T-helper 2 cell (primary cell): Measurements from ENCODE around the gene HPN.
"Not testable (repeated sequence)": the region's sequence is repeated elsewhere in the genome, so short reads cannot be mapped to it uniquely, and the experiment has no call there.

ENCODE experiments used
- DNase-seq, 5 experiments: peaks; one replicate each; pipeline versions ENCODE4 v3.0.0 to v3.0.0-alpha.2; 2012 to 2022

HPN gene

GRCh38 chr19:35086455-35086854, 44.9 kb downstream of the HPN start:
- no peak for DNase-seq

GRCh38 chr19:35087393-35087792, 45.9 kb downstream of the HPN start:
- DNase-seq = no peak

GRCh38 chr19:35088131-35088913, 46.8 kb downstream of the HPN start:
- DNase-seq = no peak

GRCh38 chr19:35089554-35089953, 48.0 kb downstream of the HPN start:
- no peak for DNase-seq

GRCh38 chr19:35090160-35090505, 48.6 kb downstream of the HPN start:
- no peak for DNase-seq

- peak in 3 of 5 experiments; percentile 12 to 39 (median 15) for DNase-seq
Measured at GRCh38 chr19:35090506-35091214, 49.1 kb downstream of the HPN start.

- no peak for DNase-seq
Measured at GRCh38 chr19:35093430-35093829, 51.9 kb downstream of the HPN start.

GRCh38 chr19:35093941-35094647, 52.6 kb downstream of the HPN start:
- DNase-seq = no peak

- DNase-seq = no peak
Measured at GRCh38 chr19:35094656-35095055, 53.1 kb downstream of the HPN start.

GRCh38 chr19:35095667-35096368, 54.3 kb downstream of the HPN start:
- DNase-seq = no peak

- DNase-seq = no peak
Measured at GRCh38 chr19:35098413-35099049, 57.0 kb downstream of the HPN start.

- DNase-seq = no peak
Measured at GRCh38 chr19:35099155-35099896, 57.8 kb downstream of the HPN start.

- no peak for DNase-seq
Measured at GRCh38 chr19:35099897-35100275, 58.4 kb downstream of the HPN start.

- no peak for DNase-seq
Measured at GRCh38 chr19:35100588-35101533, 59.3 kb downstream of the HPN start.

GRCh38 chr19:35101949-35102348, 60.4 kb downstream of the HPN start:
- not testable (repeated sequence) for DNase-seq

GRCh38 chr19:35103614-35104013, 62.1 kb downstream of the HPN start:
- DNase-seq = not testable (repeated sequence)

- no peak for DNase-seq
Measured at GRCh38 chr19:35104361-35104760, 62.8 kb downstream of the HPN start.

- DNase-seq = no peak
Measured at GRCh38 chr19:35105047-35105410, 63.5 kb downstream of the HPN start.

- peak in 1 of 5 experiments; percentile 44 for DNase-seq
Measured at GRCh38 chr19:35105411-35106290, 64.1 kb downstream of the HPN start.

GRCh38 chr19:35106291-35106583, 64.7 kb downstream of the HPN start:
- DNase-seq = no peak
